ENCODE measurements around the gene GBF1.

The GBF1 gene

DNA sequence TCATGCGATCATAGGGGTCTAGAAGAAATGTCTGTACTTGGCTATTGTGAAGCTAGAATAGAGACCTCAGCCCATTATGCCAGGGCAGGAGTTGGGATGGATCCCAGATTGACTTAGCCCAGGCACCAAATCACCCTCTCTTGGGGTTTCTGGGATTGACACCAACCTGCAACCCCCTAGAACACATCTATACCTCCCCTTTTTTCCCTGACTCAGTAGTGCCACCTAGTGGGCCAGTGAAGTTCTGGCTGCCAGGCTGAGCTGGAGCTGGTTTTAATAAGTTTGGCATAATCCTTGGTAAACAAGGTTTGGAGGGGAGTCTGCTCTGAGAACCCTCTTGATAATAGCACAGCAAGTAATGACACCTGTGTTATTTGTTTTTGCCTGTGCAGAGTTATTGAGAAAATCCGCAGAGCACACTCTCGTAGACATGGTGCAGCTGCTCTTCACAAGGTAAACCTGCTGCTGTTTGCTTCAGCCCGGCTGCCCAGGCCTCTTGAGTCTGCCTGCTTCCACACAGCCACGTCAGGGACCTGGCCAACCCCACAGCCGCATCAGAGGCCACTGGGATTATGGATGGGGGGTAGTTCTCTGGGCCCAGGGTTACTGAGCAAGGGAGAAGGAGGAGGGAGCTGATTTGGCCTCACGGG, 106.9 kb downstream of the GBF1 start:
- H3K4me2 ChIP-seq (ENCODE audit: low read length), result no peak overlapping the region
- no peak overlapping the region for H3K9ac ChIP-seq (ENCODE audit: low read length)
- no peaks in the 10 kb centered on the region for H3K27me3 ChIP-seq (ENCODE audit: low read depth, low read length)
- peaks cover 8% of the 10 kb centered on the region for H3K36me3 ChIP-seq (replicated peaks; ENCODE audit: low read depth, low read length)
- H3K9me3 ChIP-seq (ENCODE audit: insufficient read depth, low read length), result no peaks in the 10 kb centered on the region
- no peaks in the 10 kb centered on the region for H3K4me1 ChIP-seq (ENCODE audit: low read length)
- H4K20me1 ChIP-seq (ENCODE audit: insufficient read depth, low read length), result no peaks in the 10 kb centered on the region
- H3K4me3 ChIP-seq (ENCODE audit: low read length), result no peak overlapping the region
- no peak overlapping the region for H2AFZ ChIP-seq (ENCODE audit: low read depth, low read length)
- H3K27ac ChIP-seq (ENCODE audit: low read length), result no peak overlapping the region
- no peaks in the 10 kb centered on the region for H3K79me2 ChIP-seq (ENCODE audit: low read length)
- TF ChIP-seq, protein P1, sequence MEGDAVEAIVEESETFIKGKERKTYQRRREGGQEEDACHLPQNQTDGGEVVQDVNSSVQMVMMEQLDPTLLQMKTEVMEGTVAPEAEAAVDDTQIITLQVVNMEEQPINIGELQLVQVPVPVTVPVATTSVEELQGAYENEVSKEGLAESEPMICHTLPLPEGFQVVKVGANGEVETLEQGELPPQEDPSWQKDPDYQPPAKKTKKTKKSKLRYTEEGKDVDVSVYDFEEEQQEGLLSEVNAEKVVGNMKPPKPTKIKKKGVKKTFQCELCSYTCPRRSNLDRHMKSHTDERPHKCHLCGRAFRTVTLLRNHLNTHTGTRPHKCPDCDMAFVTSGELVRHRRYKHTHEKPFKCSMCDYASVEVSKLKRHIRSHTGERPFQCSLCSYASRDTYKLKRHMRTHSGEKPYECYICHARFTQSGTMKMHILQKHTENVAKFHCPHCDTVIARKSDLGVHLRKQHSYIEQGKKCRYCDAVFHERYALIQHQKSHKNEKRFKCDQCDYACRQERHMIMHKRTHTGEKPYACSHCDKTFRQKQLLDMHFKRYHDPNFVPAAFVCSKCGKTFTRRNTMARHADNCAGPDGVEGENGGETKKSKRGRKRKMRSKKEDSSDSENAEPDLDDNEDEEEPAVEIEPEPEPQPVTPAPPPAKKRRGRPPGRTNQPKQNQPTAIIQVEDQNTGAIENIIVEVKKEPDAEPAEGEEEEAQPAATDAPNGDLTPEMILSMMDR (IDR thresholded peaks at IDR 0.05; ENCODE audit: low read depth, low read length), result peak; percentile 84
- no peak for TF ChIP-seq EZH2phosphoT487 (IDR thresholded peaks at IDR 0.05; ENCODE audit: low read depth)

GRCh38 chr10:102354451-102354850, 109.1 kb downstream of the GBF1 start:
- H3K27me3 ChIP-seq (ENCODE audit: low read depth, low read length), result no peaks in the 10 kb centered on the region
- no peak overlapping the region for H3K9ac ChIP-seq (ENCODE audit: low read length)
- H3K79me2 ChIP-seq (ENCODE audit: low read length), result no peaks in the 10 kb centered on the region
- no peak overlapping the region for H3K27ac ChIP-seq (ENCODE audit: low read length)
- no peak overlapping the region for H3K4me2 ChIP-seq (ENCODE audit: low read length)
- H4K20me1 ChIP-seq (ENCODE audit: insufficient read depth, low read length), result no peaks in the 10 kb centered on the region
- no peak overlapping the region for H3K4me3 ChIP-seq (ENCODE audit: low read length)
- H3K9me3 ChIP-seq (ENCODE audit: insufficient read depth, low read length), result no peaks in the 10 kb centered on the region
- H2AFZ ChIP-seq (ENCODE audit: low read depth, low read length), result no peak overlapping the region
- no peaks in the 10 kb centered on the region for H3K4me1 ChIP-seq (ENCODE audit: low read length)
- peaks cover 8% of the 10 kb centered on the region for H3K36me3 ChIP-seq (replicated peaks; ENCODE audit: low read depth, low read length)
- no peak for TF ChIP-seq EZH2phosphoT487 (IDR thresholded peaks at IDR 0.05; ENCODE audit: low read depth)
- TF ChIP-seq, protein P1 (IDR thresholded peaks at IDR 0.05; ENCODE audit: low read depth, low read length), result no peak

GRCh38 chr10:102358712-102359382, 113.5 kb downstream of the GBF1 start:
- no peaks in the 10 kb centered on the region for H3K79me2 ChIP-seq (ENCODE audit: low read length)
- no peak overlapping the region for H3K4me2 ChIP-seq (ENCODE audit: low read length)
- H3K4me1 ChIP-seq (ENCODE audit: low read length), result no peaks in the 10 kb centered on the region
- H3K9ac ChIP-seq (ENCODE audit: low read length), result no peak overlapping the region
- no peaks in the 10 kb centered on the region for H3K9me3 ChIP-seq (ENCODE audit: insufficient read depth, low read length)
- no peak overlapping the region for H2AFZ ChIP-seq (ENCODE audit: low read depth, low read length)
- H3K4me3 ChIP-seq (ENCODE audit: low read length), result no peak overlapping the region
- TF ChIP-seq, protein P1 (IDR thresholded peaks at IDR 0.05; ENCODE audit: low read depth, low read length), result no peak
- TF ChIP-seq EZH2phosphoT487 (IDR thresholded peaks at IDR 0.05; ENCODE audit: low read depth), result no peak
- H4K20me1 ChIP-seq (ENCODE audit: insufficient read depth, low read length), result no peaks in the 10 kb centered on the region
- H3K36me3 ChIP-seq (replicated peaks; ENCODE audit: low read depth, low read length), result peaks cover 7% of the 10 kb centered on the region
- H3K27ac ChIP-seq (ENCODE audit: low read length), result no peak overlapping the region
- no peaks in the 10 kb centered on the region for H3K27me3 ChIP-seq (ENCODE audit: low read depth, low read length)

DNA sequence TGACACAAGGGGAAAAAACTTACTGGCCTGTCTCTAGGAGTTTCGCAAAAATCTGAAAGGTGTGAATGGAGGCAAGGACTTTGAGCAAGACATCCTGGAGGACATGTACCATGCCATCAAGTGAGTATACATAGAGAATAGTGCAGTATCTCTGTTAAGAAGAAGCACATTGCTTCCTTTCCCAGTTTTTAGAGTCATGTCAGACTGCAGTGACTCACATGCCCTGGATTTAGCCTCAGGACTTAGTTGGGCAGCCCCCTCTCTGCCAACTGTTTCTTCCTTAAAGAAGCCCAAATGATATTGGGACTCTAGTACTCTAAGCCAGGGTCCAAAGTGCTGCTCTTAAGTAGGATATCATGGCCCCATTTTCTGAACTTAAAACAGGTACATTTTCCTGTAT, 122.1 kb downstream of the GBF1 start:
- Histone ChIP-seq H3K4me2 (ENCODE audit: low read length) (no peak overlapping the region), H3K9ac (ENCODE audit: low read length) (no peak overlapping the region), H3K79me2 (ENCODE audit: low read length) (no peaks in the 10 kb centered on the region), H4K20me1 (ENCODE audit: insufficient read depth, low read length) (no peaks in the 10 kb centered on the region), H3K27ac (ENCODE audit: low read length) (no peak overlapping the region), H3K4me1 (ENCODE audit: low read length) (no peaks in the 10 kb centered on the region), H2AFZ (ENCODE audit: low read depth, low read length) (no peak overlapping the region), H3K27me3 (ENCODE audit: low read depth, low read length) (no peaks in the 10 kb centered on the region), H3K36me3 (replicated peaks; ENCODE audit: low read depth, low read length) (peaks cover 40% of the 10 kb centered on the region), H3K4me3 (ENCODE audit: low read length) (no peak overlapping the region), H3K9me3 (ENCODE audit: insufficient read depth, low read length) (no peaks in the 10 kb centered on the region)
- TF ChIP-seq, protein P1 (IDR thresholded peaks at IDR 0.05; ENCODE audit: low read depth, low read length), result no peak
- no peak for TF ChIP-seq EZH2phosphoT487 (IDR thresholded peaks at IDR 0.05; ENCODE audit: low read depth)
